HG02870 (cell line): ENCODE data around the gene PARD3.

Experiments used
- ATAC-seq: cut with Tn5 transposase; IDR thresholded peaks from one replicate; pipeline ENCODE4 v1.9.1; 2021; ENCODE audit warnings: mild to moderate bottlenecking, moderate library complexity; ENCODE audit not compliant: unreplicated experiment

Gene PARD3

DNA sequence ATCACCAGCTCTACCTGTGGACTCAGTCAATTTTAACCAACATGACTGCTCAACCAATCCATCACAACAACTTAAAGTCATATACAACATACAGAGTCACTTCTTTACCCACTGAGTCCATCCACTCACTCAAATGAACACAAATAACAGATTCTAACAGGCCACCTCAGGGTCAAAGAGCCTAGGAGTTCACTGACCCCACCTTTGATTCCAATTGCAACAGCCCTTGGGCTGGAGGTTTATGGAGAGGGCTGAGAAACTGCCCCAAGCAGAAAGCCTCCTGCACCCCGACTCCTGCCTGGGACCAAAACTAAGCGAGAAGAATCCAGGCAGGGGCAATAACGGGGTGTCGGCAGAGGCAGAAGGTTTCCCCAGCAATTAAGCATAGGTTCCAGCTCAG, 263.8 kb downstream of the PARD3 start:
- no peak for ATAC-seq

- ATAC-seq: no peak
Observed at GRCh38 chr10:34549953-34550352, 265.1 kb downstream of the PARD3 start.

GRCh38 chr10:34549001-34549400, 266.1 kb downstream of the PARD3 start:
- no peak for ATAC-seq

DNA sequence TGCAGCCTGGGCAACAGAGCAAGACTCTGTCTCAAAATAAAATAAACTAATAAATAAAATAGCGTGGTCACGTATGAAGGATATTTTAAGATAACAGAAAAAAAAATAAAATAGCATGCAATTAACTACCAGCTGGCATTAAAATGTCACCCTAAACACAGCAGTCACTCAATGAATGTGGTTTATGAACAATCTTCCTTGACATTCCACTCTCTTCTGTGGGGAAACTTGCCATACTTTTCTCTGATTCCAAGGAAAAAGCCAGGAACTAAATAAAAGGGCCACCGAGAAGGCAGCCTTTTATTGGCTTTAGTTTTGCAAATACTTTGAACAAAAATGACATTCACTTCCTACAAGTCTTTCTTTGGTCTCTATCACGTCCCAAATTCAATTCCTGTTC, 266.6 kb downstream of the PARD3 start:
- ATAC-seq: no peak

GRCh38 chr10:34547695-34548094, 267.4 kb downstream of the PARD3 start:
- ATAC-seq: no peak

- ATAC-seq: no peak
Observed at GRCh38 chr10:34547291-34547690, 267.8 kb downstream of the PARD3 start.

DNA sequence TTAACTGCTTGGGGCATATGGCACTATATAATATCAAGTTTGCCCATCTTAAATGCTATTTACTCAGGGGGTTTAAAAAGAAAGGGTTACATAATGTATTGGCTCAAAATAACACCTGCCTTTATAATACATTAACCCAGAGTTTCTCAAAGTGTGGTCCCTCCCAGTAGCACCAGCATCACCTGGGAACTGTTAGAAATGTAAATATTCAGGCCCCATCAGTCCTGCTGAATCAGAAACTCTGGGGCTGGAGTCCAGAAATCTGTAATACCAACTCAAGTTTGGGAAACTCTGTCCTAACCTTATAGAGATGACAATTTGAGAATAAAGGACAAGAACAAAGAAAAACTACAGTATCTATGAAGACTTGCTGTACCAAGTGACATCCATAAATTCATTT, 270.7 kb downstream of the PARD3 start:
- ATAC-seq: no peak

- no peak for ATAC-seq
Observed at GRCh38 chr10:34543716-34544115, 271.4 kb downstream of the PARD3 start.

DNA sequence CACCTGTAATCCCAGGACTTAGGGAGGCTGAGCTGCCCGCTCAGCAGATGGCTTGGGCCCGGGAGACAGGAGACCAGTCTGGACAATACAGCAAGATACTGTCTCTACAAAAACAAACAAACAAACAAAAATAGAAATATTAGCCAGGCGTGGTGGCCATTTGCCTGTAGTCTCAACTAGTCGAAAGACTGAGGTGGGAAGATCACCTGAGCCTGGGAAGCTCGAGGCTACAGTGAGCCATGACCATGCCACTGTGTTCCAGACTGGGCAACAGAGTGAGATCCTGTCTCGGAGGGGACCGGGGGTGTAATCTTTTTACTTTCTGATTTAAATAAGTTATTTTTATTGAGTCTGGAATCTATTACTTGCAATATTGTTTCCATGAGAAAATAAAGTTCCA, 274.6 kb downstream of the PARD3 start:
- ATAC-seq: no peak

DNA sequence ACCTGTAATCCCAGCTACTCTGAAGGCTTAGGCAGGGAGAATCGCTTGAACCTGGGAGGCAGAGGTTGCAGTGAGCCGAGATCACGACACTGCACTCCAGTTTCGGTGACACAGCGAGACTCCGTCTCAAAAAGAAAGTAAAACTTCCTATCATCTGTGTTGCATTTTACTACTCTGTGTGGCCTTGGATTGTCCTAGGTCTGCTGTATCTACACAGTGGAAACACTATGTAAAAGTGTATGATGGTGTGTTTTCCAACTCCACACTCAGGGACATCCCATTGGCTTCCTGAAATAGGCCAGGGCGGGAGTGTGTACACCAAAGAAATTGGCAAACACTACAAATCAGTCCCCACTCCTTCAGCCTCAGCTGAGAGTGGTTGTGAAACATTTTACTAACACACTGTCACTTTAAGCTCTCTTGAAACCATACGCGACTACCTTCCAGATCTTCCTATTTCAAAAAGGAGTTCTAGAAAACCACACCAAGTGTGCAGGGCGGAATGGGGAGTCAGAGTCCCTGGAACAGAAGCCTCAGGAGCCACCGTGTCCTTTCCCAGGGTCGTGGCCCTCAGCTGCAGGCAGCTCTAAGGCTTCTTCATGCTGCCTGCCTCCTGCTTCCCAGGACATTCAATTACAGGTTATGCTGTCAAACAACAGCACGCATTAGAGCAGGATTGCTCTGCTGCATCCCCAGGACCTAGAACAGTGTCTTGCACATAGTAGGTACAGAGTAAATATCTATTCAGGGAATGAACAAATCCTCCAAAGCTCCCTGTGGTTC, 275.4 kb downstream of the PARD3 start:
- no peak for ATAC-seq

DNA sequence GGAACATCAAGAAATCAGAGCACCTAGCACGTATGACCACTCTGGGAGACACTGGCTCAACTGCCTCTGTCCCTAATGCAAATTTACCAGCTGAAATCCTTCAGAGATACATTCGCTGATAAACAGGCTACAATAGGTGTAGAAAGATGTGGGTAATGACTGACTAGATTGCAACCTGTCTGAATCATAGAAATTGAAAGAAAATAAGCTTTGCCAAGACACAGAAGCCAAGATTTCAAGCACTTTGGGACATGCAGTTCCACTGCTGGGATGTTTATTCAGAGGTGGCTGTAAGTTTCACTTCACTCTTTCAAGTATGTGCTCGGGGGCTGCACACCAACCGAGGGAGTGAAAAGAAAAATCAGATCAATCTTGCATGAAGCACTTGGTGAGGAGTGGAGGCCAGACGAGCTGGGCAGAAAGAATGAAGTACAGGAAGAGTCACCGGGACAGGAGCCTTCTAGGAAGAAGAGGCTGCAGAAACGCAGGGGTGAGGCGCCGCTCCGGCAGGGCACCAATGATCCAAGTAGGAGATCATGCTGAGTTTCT, 276.7 kb downstream of the PARD3 start:
- ATAC-seq: no peak

GRCh38 chr10:34537629-34538231, 277.4 kb downstream of the PARD3 start:
- peak; percentile 88 for ATAC-seq

- ATAC-seq: no peak
Observed at GRCh38 chr10:34535872-34536271, 279.2 kb downstream of the PARD3 start.

- ATAC-seq: no peak
Observed at GRCh38 chr10:34530778-34531177, 284.3 kb downstream of the PARD3 start.

- ATAC-seq: no peak
Observed at GRCh38 chr10:34528320-34528719, 286.8 kb downstream of the PARD3 start.

GRCh38 chr10:34526758-34527730, 288.1 kb downstream of the PARD3 start:
- no peak for ATAC-seq

DNA sequence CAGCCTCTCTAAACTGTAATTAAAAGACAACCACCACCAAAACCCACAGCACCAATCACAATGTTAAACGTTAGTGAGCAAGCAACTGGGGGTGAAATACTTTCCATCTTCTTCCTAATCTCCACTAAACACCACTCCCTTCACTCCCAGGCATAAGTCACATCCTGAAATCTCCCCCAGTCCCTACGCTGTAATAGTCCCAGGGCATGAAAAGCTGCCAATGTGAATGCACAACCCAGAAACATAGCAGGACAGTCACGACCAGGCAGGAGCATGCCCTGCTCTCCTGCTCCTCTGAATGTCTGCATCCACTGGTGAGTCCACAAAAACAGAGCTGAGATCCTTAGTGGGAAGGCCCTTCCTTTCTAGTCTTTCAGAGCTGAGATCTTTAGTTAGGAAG, 288.9 kb downstream of the PARD3 start:
- ATAC-seq: no peak

DNA sequence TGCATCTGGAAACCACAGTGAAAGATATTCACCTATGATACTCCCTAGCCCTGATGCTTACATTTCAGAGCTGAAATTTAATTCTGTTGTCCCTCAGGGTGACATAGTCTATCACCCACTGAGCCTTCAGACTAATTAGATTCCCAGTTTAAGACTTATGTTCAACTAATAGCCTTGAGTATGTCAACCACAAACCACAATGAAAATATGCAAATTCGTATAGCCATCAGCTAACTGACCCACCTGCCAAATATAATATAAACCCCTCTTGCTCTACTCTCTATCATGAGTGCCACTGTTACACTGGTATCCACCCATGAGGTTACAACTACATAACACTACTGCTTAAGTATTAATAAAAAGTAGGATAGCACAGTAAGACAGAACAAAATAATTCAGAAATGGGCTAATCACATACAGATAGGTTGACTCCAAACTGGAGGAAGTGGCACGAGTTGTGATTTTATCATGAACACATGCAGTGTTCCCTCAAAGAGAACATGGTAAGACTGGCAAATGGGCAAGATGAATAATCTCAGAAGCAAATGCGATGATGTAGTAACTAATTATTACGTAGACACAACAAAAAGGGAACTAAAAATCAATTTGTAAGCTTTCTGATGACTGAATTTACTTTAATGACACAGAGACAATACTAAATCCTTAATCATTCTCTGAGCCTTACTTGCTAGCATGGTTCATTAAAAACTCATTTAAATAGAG, 290.6 kb downstream of the PARD3 start:
- ATAC-seq: no peak

DNA sequence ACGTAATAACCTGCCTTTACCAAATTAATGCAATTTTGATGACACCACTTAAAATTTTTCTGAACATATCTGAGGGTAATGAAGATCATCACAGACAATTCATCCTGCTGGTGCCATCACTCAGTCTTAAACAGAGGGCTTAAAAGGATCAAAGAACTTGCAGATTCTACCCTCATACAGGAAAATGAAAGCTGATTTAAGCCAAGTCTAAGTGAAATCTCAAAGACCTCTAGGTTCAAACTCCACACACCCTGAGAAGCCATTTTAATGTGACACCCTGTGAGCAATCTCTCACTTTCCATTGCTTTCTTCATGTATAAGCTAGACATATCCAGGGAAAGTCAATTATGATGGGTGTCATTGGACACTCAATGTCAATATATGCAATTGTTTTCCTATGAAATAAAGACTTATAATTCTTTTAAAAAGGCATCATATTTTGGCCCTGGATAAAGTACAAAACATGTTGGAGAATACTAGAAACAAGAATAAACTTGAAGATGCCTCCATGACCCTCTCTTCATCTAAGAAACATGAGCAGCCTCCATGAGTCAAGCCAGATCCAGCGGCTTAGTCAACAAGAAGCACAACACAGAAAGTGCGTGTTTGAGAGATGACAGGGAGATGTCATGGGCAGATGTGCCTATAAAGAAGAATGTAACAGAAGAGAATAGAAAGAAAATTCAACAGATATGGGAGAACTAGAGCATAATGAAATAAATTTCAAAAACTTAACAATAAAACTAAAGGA, 291.9 kb downstream of the PARD3 start:
- no peak for ATAC-seq

- ATAC-seq: no peak
Observed at GRCh38 chr10:34522546-34522945, 292.6 kb downstream of the PARD3 start.
